IMR-90 (cell line): ENCODE results near the gene FOSL2. TPM values are rescaled to one million over a fixed set of nuclear protein-coding genes. Genes with fewer than 3 reads are reported as not detected.

Source experiments
- ATAC-seq: fragments of 200-7000 bp; cut with Tn5 transposase; 2 replicates; pipeline ENCODE4 v1.9.1; 2020; ENCODE audit warnings: low read depth, mild to moderate bottlenecking, moderate library complexity
- BruUV-seq: library from RNA; stranded (reverse); fragments of 400-500 nt; replicated peaks from 2 replicates; lab custom pipeline; 2021; lab: Mats Ljungman, UMichigan
- CTCF ChIA-PET: fragments of 300-600 bp; formaldehyde crosslinking; extraction: SDS; loops from one replicate; lab custom pipeline; 2021; ENCODE audit warnings: antibody characterized with exemption; lab: Yijun Ruan, JAX
- POLR2A ChIA-PET: fragments of 300-600 bp; sonication (Branson Sonifier 250); formaldehyde crosslinking; loops from one replicate; lab custom pipeline; 2022; ENCODE audit warnings: antibody characterized with exemption; ENCODE audit not compliant: unreplicated experiment; lab: Charles Lee
- DNase-seq: peaks from one replicate; pipeline ENCODE4 v3.0.0; 2013
- H2AFZ ChIP-seq: replicated peaks from 2 replicates; pipeline ENCODE3; 2013; ENCODE audit warnings: low read length, mild to moderate bottlenecking; ENCODE audit not compliant: poor library complexity
- H2AK5ac ChIP-seq: 2 replicates; pipeline ENCODE4 v1.6.1; 2013; ENCODE audit warnings: low read depth, low read length, inconsistent platforms
- H2AK9ac ChIP-seq: replicated peaks from 2 replicates; pipeline ENCODE3; 2013; ENCODE audit warnings: mild to moderate bottlenecking, low read depth, low read length, moderate library complexity; ENCODE audit not compliant: poor library complexity
- H2BK120ac ChIP-seq: 2 replicates; pipeline ENCODE4 v1.6.1; 2013; ENCODE audit warnings: low read depth, low read length, inconsistent platforms
- H2BK15ac ChIP-seq: 3 replicates; pipeline ENCODE4 v1.6.1; 2013; ENCODE audit warnings: low read depth, low read length, inconsistent platforms
- H2BK20ac ChIP-seq: 2 replicates; pipeline ENCODE4 v1.6.1; 2013; ENCODE audit warnings: low read depth, mild to moderate bottlenecking, inconsistent platforms, low read length, moderate library complexity
- H2BK5ac ChIP-seq: 2 replicates; pipeline ENCODE4 v1.6.1; 2013; ENCODE audit warnings: mild to moderate bottlenecking, low read depth, low read length, inconsistent platforms; ENCODE audit not compliant: poor library complexity, severe bottlenecking
- H3K14ac ChIP-seq: replicated peaks from 2 replicates; pipeline ENCODE4 v1.6.1; 2013; ENCODE audit warnings: low read depth, low read length, inconsistent platforms
- H3K18ac ChIP-seq: 2 replicates; pipeline ENCODE4 v1.6.1; 2013; ENCODE audit warnings: low read depth, low read length, control low read depth
- H3K23ac ChIP-seq: 2 replicates; pipeline ENCODE4 v1.6.1; 2013; ENCODE audit warnings: low read depth, low read length, inconsistent platforms
- H3K27ac ChIP-seq: 2 replicates; pipeline ENCODE4 v1.5.1; 2013; ENCODE audit warnings: mild to moderate bottlenecking, control low read depth, low read length; ENCODE audit not compliant: insufficient read depth
- H3K27me3 ChIP-seq: 2 replicates; pipeline ENCODE4 v1.6.1; 2013; ENCODE audit warnings: low read length; ENCODE audit not compliant: control insufficient read depth, insufficient read depth
- H3K36me3 ChIP-seq: 2 replicates; pipeline ENCODE4 v1.6.1; 2013; ENCODE audit warnings: low read length, mixed read lengths; ENCODE audit not compliant: control insufficient read depth, insufficient read depth
- H3K4ac ChIP-seq: 2 replicates; pipeline ENCODE4 v1.6.1; 2013; ENCODE audit warnings: low read depth, low read length, inconsistent platforms
- H3K4me1 ChIP-seq: 2 replicates; pipeline ENCODE4 v1.6.1; 2013; ENCODE audit warnings: low read length, mixed read lengths; ENCODE audit not compliant: control insufficient read depth, insufficient read depth
- H3K4me2 ChIP-seq: 2 replicates; pipeline ENCODE4 v1.6.1; 2013; ENCODE audit warnings: low read depth, mild to moderate bottlenecking, control low read depth, low read length, moderate library complexity
- H3K4me3 ChIP-seq: 2 replicates; pipeline ENCODE4 v1.5.1; 2013; ENCODE audit warnings: low read depth, mild to moderate bottlenecking, control low read depth, low read length, moderate library complexity; ENCODE audit not compliant: insufficient read depth
- H3K56ac ChIP-seq: 2 replicates; pipeline ENCODE4 v1.6.1; 2013; ENCODE audit warnings: low read length, inconsistent platforms; ENCODE audit not compliant: insufficient read depth; ENCODE audit errors: extremely low read depth
- H3K79me1 ChIP-seq, 2 experiments: 2 replicates each; pipeline ENCODE4 v1.6.1; 2013; ENCODE audit warnings: low read length in 2 of 2, inconsistent platforms in 1 of 2, low read depth in 1 of 2
- H3K9ac ChIP-seq: 2 replicates; pipeline ENCODE4 v1.6.1; 2013; ENCODE audit warnings: low read depth, low read length, control low read depth
- H3K9me1 ChIP-seq: 2 replicates; pipeline ENCODE4 v1.6.1; 2013; ENCODE audit warnings: low read length, inconsistent platforms; ENCODE audit not compliant: insufficient read depth
- H3K9me3 ChIP-seq: 2 replicates; pipeline ENCODE4 v1.6.1; 2013; ENCODE audit warnings: low read length; ENCODE audit not compliant: control insufficient read depth, insufficient read depth
- H4K20me1 ChIP-seq: 2 replicates; pipeline ENCODE4 v1.6.1; 2013; ENCODE audit warnings: low read length, inconsistent platforms; ENCODE audit not compliant: insufficient read depth
- H4K5ac ChIP-seq: 2 replicates; pipeline ENCODE4 v1.6.1; 2013; ENCODE audit warnings: mild to moderate bottlenecking, low read depth, low read length, control low read depth
- H4K8ac ChIP-seq, 2 experiments: 2 replicates each; pipeline ENCODE4 v1.6.1; 2013; ENCODE audit warnings: low read depth in 2 of 2, low read length in 2 of 2, control low read depth in 1 of 2, inconsistent platforms in 1 of 2
- H4K91ac ChIP-seq: 2 replicates; pipeline ENCODE4 v1.6.1; 2013; ENCODE audit warnings: low read depth, low read length, inconsistent platforms; ENCODE audit not compliant: insufficient read depth
- CEBPB ChIP-seq: IDR thresholded peaks from 2 replicates; pipeline ENCODE4 v1.6.1; 2012; ENCODE audit warnings: low read depth, low read length, improper control_type of control experiment
- FOS ChIP-seq: fragments of 150-350 bp; IDR thresholded peaks from 2 replicates; pipeline ENCODE4 v1.6.1; 2016; ENCODE audit warnings: low read depth, low read length
- RFX5 ChIP-seq: IDR thresholded peaks from 2 replicates; pipeline ENCODE4 v1.8.0; 2012; ENCODE audit warnings: low read depth, mild to moderate bottlenecking, low read length, moderate library complexity
- WGBS, 2 experiments: methylation state at CpG; one replicate each; pipeline versions ENCODE4 v1.1.5 to v1.1.7; 2013; ENCODE audit warnings: missing lambda C conversion rate in 2 of 2; ENCODE audit not compliant: insufficient read length in 1 of 2; ENCODE audit errors: extremely low coverage in 2 of 2; 5-methylcytosine and 5-hydroxymethylcytosine counted together
- dilution Hi-C: fragments of 300-500 bp; cut with HindIII; formaldehyde crosslinking; loops from one replicate; pipeline ENCODE4 v1.14.3; 2018; ENCODE audit warnings: low sequenced_read_pairs; ENCODE audit not compliant: unreplicated experiment
- in situ Hi-C: fragments of 300-500 bp; cut with MboI; formaldehyde crosslinking; loops from 3 replicates; pipeline ENCODE4 v1.14.3; 2019; ENCODE audit warnings: low sequenced_read_pairs, inconsistent platforms, mixed read lengths
- intact Hi-C: fragments of 100-400 bp; cut with micrococcal nuclease; formaldehyde crosslinking; loops from 2 replicates; pipeline ENCODE4 v1.10.0; 2022
- polyA plus RNA-seq, 3 experiments: library from polyadenylated mRNA; depleted of rRNA; stranded (reverse); fragments of >200 nt; gene quantifications; 2 replicates each; pipeline ENCODE4 v1.2.3, GENCODE V29; 2012; ENCODE audit warnings: low replicate concordance in 1 of 3
- total RNA-seq: library from RNA; depleted of rRNA; stranded (reverse); fragments of >200 nt; gene quantifications from 2 replicates; pipeline ENCODE4 v1.2.3, GENCODE V29; 2012

Gene FOSL2
- total and polyA plus RNA-seq, 2 of the 4 experiments (the other 2 are of a cell fraction), result 31.4 to 46.3 TPM

DNA sequence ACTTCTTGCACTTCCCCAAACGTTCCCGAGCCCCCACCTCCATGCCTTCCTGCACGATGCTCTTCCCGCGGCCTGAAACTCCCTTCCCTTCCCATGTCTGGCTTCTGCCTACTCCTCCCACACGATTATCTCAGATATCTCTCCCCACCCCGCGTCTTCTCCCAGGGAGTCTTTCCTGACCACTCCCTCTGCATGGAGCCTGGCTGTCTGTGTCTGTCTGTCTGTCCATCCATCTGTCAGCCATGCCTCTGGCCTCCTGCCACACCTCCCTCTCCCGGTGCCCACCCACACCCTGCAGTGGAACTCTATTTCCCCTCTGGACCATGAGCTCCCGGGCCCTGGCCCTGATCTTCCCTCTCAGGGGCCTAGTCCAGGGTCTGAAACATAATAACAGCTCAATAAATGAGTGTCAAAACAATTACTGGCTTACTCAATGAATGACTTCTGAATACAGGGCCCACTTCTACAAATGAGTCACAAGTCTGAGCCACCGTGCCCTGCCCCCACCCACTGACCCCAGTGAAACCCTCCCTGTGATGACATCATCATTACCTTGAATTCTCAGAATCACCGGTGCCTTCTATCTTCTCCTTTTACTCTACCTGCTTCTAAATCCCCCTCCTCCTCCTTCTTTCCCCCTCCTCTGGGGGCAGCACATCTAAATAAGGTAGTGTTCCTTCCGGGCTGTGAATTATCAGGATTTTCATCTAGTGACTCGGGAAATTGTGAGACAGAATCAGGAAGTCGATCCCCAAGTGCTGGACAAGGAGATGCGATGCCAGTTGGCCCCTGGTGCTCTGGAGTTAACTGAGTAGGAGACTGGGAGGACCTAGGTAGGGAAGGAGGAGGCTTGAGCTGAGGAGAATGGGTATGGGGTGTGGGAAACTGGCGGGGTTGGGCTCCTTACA is 57.1 kb downstream of the FOSL2 start:
- Histone ChIP-seq H2AK9ac (peak overlapping the region; percentile 93), H3K56ac (no peak overlapping the region), H3K9me1 (peaks cover 43% of the 10 kb centered on the region), H3K4ac (peak overlapping the region; percentile 95), H3K4me2 (no peak overlapping the region), H3K36me3 (no peaks in the 10 kb centered on the region), H2AFZ (peak overlapping the region; percentile 80), H3K9ac (no peak overlapping the region), H4K5ac (peak overlapping the region; percentile 54), H2BK15ac (peak overlapping the region; percentile 97; the same call in 2 of the 3 replicates), H4K20me1 (no peaks in the 10 kb centered on the region), H3K79me1 (peaks cover 4 to 40% of the 10 kb centered on the region in 2 experiments; a peak in 3 of 4 replicates), H2AK5ac (peak overlapping the region; percentile 90), H3K27ac (no peak overlapping the region; the same call in 1 of the 2 replicates), H2BK120ac (peak overlapping the region; percentile 98), H2BK5ac (peak overlapping the region; percentile 88), H3K9me3 (no peaks in the 10 kb centered on the region), H3K4me3 (no peak overlapping the region), H3K23ac (peak overlapping the region; percentile 92), H4K8ac (peak overlapping the region in 1 of 2 experiments; percentile 97; a peak in 3 of 4 replicates), H3K18ac (peak overlapping the region; percentile 40; the same call in 1 of the 2 replicates), H3K27me3 (no peaks in the 10 kb centered on the region), H2BK20ac (peak overlapping the region; percentile 93), H3K4me1 (peaks cover 37% of the 10 kb centered on the region), H4K91ac (peak overlapping the region; percentile 67), H3K14ac (peak overlapping the region; percentile 85)
- intact Hi-C loops, result loop anchor here (5.0 kb wide), 2 partner anchors 727 to 747 kb away; no protein-coding TSS in a partner anchor
- ChIA-PET CTCF (no interaction called here), POLR2A (no interaction called here)
- dilution Hi-C loops, result no loop called here
- peak; percentile 46 for DNase-seq
- ATAC-seq, result no peak
- in situ Hi-C loops, result no loop called here
- 72% methylated on average over 12 of the region's 17 CpGs; no CpG with 5 or more reads in 1 of the 2 experiments for WGBS, 2 experiments
- peak; percentile 64; the same call in 1 of the 2 replicates for TF ChIP-seq FOS
- no peak for TF ChIP-seq RFX5
- TF ChIP-seq CEBPB, result peak; percentile 4; the same call in 1 of the 2 replicates
- BruUV-seq, result no TSS peak
